Neural cell (in vitro differentiated cells): ENCODE measurements around the gene AGBL3.

Source experiments
- EP300 ChIP-seq: fragments of 450-650 bp; conservative IDR thresholded peaks from 2 replicates; pipeline ENCODE4 v1.6.1; 2014; ENCODE audit warnings: antibody characterized with exemption, mild to moderate bottlenecking, moderate library complexity; ENCODE audit not compliant: poor library complexity, severe bottlenecking
- MXI1 ChIP-seq: fragments of 450-650 bp; conservative IDR thresholded peaks from 2 replicates; pipeline ENCODE4 v1.6.1; 2014; ENCODE audit warnings: antibody characterized with exemption, mild to moderate bottlenecking; ENCODE audit not compliant: poor library complexity, severe bottlenecking
- POLR2AphosphoS5 ChIP-seq: IDR thresholded peaks from 2 replicates; pipeline ENCODE4 v1.6.1; 2012
- RAD21 ChIP-seq: fragments of 450-650 bp; conservative IDR thresholded peaks from 2 replicates; pipeline ENCODE4 v1.6.1; 2014; ENCODE audit warnings: antibody characterized with exemption, mild to moderate bottlenecking, moderate library complexity
- TAF1 ChIP-seq: IDR thresholded peaks from 2 replicates; pipeline ENCODE4 v1.6.1; 2012; ENCODE audit warnings: low read depth
- TF ChIP-seq, protein P1 (sequence below): fragments of 450-650 bp; IDR thresholded peaks from 2 replicates; pipeline ENCODE4 v1.5.1; 2014; ENCODE audit warnings: antibody characterized with exemption, mild to moderate bottlenecking, moderate library complexity; ENCODE audit not compliant: poor library complexity, severe bottlenecking
- TF ChIP-seq, protein P2 (sequence below): IDR thresholded peaks from 2 replicates; pipeline ENCODE4 v1.6.1; 2012; ENCODE audit warnings: borderline replicate concordance

DNA sequence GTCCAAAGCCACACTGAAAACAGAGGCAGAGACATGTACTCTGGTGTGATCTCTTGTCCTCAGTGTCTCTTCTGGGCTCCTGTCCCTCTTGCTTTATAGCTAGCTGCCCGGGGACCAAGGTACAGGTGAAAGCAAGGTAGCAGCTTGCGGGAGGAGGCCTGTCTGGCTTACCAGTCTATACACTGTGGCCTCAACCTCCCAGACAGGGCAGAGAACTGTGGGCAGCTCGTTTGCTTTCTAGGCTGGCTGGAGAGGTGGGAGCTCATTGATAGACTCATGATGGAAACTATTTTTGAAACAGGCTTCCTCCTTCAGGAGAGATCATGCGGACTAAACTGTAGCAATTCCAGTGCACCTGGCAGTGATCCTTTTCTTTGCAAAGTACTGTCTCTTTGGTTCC, 179.6 kb downstream of the AGBL3 start:
- TF ChIP-seq, protein P1, sequence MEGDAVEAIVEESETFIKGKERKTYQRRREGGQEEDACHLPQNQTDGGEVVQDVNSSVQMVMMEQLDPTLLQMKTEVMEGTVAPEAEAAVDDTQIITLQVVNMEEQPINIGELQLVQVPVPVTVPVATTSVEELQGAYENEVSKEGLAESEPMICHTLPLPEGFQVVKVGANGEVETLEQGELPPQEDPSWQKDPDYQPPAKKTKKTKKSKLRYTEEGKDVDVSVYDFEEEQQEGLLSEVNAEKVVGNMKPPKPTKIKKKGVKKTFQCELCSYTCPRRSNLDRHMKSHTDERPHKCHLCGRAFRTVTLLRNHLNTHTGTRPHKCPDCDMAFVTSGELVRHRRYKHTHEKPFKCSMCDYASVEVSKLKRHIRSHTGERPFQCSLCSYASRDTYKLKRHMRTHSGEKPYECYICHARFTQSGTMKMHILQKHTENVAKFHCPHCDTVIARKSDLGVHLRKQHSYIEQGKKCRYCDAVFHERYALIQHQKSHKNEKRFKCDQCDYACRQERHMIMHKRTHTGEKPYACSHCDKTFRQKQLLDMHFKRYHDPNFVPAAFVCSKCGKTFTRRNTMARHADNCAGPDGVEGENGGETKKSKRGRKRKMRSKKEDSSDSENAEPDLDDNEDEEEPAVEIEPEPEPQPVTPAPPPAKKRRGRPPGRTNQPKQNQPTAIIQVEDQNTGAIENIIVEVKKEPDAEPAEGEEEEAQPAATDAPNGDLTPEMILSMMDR: no peak
- no peak for TF ChIP-seq TAF1
- TF ChIP-seq POLR2AphosphoS5: no peak
- no peak for TF ChIP-seq EP300
- TF ChIP-seq, protein P2, sequence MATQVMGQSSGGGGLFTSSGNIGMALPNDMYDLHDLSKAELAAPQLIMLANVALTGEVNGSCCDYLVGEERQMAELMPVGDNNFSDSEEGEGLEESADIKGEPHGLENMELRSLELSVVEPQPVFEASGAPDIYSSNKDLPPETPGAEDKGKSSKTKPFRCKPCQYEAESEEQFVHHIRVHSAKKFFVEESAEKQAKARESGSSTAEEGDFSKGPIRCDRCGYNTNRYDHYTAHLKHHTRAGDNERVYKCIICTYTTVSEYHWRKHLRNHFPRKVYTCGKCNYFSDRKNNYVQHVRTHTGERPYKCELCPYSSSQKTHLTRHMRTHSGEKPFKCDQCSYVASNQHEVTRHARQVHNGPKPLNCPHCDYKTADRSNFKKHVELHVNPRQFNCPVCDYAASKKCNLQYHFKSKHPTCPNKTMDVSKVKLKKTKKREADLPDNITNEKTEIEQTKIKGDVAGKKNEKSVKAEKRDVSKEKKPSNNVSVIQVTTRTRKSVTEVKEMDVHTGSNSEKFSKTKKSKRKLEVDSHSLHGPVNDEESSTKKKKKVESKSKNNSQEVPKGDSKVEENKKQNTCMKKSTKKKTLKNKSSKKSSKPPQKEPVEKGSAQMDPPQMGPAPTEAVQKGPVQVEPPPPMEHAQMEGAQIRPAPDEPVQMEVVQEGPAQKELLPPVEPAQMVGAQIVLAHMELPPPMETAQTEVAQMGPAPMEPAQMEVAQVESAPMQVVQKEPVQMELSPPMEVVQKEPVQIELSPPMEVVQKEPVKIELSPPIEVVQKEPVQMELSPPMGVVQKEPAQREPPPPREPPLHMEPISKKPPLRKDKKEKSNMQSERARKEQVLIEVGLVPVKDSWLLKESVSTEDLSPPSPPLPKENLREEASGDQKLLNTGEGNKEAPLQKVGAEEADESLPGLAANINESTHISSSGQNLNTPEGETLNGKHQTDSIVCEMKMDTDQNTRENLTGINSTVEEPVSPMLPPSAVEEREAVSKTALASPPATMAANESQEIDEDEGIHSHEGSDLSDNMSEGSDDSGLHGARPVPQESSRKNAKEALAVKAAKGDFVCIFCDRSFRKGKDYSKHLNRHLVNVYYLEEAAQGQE: no peak
- TF ChIP-seq MXI1: no peak
- no peak for TF ChIP-seq RAD21
